Measurements from ENCODE around the gene ORMDL1.

- TF ChIP-seq POLR2A (IDR thresholded peaks at IDR 0.05; ENCODE audit: low read length), result no peak
- no peak for TF ChIP-seq GATA1 (IDR thresholded peaks at IDR 0.05; ENCODE audit: low read depth, low read length)
Measured at GRCh38 chr2:189726271-189726670, 57.9 kb downstream of the ORMDL1 start.
